KG1 (cell line): ENCODE data around the gene CRKL.
A peak's percentile ranks its signal among the peaks of the same experiment; 100 is the strongest.
"Not testable (repeated sequence)": the region's sequence is repeated elsewhere in the genome, so short reads cannot be mapped to it uniquely, and the experiment has no call there.

Experiments
- DNase-seq: peaks from one replicate; lab custom pipeline; 2025; lab: John Stamatoyannopoulos, UW

The CRKL gene, protein sequence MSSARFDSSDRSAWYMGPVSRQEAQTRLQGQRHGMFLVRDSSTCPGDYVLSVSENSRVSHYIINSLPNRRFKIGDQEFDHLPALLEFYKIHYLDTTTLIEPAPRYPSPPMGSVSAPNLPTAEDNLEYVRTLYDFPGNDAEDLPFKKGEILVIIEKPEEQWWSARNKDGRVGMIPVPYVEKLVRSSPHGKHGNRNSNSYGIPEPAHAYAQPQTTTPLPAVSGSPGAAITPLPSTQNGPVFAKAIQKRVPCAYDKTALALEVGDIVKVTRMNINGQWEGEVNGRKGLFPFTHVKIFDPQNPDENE

DNA sequence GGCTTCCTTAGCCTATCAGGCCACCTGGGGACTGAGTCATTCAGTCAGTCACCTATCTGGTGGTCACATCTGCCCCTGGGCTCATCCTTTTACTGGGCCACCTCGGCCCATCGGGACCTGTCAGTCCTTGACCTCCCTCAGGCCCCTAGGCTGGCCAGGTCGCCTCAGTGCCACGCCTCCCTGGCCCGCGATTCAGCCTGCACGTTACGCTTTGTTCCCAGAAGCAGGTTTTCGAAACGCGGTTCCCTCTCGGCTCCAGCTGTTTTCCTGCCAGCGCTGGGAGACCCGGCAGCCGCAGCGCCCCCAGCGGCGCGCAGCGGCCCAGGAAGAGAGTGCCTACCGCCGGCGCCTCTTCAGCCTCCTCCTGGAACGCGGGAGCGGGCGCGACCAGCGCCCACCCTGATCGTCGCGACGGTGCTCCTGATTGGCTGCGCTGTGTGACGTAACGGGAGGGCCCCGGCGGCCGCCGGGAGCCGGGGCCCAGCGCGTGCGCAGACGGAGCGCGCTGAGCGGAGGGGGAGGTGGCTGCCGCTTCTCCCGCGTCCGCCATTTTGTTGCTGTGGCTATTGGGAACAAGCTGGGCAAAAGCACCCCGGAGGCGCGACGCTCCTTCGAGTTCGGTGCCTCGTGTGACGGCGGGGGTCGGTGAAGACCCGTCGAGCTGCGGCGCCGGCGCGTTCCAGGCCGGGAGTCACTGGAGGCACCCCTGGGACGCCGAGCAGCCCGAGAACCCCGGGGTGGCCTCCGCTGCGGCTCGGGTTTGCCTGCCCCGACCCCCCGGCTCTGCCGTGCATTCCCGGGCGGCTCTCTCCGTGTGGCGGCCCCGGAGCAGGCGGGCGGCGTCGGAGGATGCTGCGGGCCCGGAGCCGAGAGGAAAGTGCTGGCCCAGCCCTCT lies at the start of gene CRKL:
Gene CRKL (plus strand): TSS at position 492 of the 895 bp plus-strand sequence. CDS start 528 bp downstream, outside the sequence.
- peak; percentile 94 for DNase-seq

DNA sequence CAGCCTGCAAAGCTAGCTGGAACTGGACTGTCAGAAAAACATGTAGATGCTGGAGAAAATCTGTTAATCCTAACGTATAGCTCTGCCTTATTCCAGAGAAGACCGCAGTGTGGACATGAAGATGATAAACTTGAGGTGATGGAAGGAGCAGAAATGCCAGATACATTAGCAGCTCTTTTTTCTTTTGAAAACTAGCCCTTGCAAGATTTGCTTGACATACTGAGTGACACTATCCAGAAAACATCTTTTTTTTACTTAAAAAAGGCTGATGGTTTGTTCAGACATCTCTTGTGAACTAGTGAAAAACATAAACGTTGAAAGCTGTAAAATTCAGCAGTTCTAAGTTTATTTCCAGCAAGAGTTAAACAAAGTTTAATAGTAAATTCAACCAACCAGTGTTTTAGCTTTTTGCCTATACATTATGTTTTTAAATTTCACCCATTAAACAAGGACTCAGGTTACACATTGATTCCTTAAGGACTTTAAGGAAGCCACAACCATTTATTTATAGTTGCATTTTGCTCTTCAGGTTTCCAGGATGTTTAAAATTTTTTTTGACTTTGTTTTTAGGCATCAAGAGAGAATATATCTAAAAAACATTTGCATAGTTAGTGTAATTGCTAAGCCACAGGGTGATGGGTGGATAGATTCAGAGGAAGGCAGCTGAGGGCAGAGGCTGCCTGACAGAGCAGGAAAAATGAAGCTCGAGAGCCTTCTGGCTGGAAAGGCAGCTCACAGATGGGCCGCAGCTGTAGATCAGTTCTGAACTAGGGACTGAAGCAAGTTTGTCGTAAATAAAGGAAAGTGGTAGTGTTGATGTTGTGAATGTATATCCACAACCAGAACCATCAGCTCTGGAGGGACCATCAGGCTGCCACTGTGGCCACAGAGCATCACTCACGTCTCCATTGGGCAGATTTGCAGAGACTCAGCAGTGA lies 48.9 kb upstream of the CRKL start:
- no peak for DNase-seq

DNA sequence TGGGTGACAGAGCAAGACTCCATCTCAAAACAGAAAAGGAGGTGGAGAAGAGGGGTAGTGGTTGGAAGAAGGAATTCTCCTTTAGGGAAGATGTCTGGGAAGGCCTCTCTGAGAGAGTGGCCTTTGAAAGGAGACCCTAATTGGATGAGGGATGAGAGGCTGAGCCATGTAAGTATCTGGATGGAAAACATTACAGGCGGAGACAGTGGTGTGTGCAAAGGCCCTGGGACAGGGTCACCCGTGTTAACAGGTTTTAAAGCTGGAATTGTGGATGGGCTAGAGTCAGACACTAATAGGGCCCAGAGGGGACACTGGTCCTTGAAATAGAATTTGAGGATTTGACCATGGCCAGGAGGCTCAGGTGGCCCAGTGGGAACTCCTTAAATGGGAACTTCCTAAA lies 48.0 kb upstream of the CRKL start:
- no peak for DNase-seq

DNA sequence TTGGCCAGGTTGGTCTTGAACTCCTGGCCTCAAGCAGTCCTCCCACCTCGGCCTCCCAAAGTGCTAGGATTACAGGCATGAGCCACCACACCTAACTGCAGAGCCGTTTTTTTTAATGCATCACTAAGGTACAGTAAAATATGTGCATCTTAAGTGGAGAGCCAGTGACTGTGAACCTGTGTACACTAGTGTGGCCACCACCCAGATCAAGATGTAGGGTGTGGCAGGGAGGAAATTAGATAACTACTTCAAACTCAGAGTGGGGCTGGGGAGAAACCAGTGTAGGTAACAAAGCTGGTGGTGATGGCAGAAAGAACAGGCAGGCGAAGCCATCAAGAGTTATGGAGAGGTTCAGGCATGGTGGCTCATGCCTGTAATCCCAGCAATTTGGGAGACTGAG lies 44.0 kb upstream of the CRKL start:
- no peak for DNase-seq

DNA sequence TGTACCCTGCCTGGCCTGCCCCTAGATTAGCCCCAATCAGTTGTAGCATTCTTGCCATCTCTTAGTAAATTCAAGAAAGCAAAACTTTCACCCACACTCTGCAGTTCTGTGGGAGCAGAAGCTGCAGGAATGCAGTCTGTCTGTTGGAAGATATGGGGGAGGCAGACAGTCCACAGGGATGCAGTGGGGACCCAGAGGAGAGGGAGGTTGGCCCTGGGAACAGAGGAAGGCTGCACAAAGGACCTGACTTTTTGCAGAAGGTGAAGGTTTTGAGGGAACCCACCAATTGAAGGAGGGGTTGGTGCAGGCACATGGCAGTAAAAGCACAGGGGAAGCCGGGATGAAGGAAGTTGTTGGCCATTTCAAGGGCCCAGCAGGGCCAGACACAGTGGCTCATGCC lies 41.9 kb upstream of the CRKL start:
- DNase-seq, result no peak

DNA sequence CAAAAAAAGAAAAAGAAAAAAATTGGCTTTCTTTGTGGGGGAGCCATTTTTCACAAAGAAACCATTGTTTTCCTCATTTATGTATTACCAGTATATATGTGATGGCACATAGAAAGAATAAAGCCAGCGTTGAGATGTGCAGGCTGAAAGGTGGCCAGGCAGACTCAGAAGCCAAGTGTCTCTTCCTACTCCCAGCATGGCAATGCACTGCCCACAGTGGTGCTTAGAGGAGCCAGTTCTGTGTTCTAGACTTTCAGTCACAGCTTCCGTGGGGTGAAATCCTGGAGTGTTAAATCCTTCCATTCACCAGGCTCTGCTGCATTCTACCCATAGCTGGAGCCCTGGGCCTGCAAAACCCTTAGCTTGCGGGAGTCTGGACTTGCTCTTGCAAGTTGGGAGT lies 39.5 kb upstream of the CRKL start:
- DNase-seq, result no peak

DNA sequence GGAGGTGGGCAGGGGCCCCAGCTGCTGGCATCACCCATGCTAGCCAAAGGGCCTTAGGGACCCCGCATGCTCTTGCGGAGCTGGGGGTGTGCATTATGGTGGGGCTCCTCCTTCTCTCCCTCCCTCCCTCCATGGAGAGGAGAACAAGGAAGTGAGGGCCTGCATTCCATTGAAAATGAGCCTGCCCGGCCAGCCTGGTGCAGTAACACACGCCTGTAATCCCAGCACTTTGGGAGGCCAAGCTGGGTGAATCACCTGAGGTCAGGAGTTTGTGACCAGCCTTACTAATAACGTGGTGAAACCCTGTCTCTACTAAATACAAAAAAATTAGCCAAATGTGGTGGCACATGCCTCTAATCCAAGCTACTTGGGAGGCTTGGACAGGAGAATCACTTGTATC lies 36.0 kb upstream of the CRKL start:
- no peak for DNase-seq

DNA sequence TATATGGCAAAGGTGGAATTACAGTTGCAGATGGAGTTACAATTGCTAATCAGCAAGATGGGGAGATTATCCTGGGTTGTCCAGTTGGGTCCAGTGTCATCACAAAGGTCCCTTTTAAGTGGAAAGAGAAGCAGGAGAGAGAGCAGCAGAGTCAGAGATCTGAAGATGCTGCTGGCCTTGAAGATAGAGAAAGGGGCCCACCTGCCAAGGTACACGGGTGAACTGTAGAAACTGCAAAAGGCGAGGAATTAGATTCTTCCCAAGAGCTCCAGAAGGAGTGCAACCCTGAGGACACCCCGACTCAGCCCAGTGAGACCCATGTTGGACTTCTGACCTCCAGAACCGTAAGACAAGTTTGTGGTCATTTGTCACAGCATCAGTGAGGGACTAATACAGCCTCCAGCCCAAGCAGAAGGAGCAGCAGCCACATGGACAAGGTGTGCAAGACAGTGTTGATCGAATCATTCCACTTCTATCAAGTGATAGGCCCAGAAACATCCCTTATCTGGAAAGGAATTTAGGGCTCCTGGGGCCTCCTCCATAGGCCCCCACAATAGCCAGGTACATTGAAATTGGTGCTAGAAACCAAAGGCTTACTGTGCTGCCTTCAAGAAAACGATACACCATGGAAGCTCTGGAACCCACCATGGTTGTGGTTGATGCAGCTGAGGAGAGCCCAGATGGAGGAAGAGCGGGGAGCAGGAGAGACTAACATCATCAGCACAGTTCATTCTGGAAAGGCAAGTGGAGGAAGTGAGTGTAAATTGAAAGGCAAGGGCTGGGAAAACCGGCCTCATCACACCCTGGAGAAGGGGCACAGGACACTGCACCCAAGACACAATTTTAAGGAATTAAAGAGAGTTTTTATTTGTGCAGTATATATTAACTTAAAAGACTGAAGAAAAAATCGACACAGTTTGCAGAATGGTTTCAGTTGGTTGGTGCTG lies 35.1 kb upstream of the CRKL start:
- no peak for DNase-seq

DNA sequence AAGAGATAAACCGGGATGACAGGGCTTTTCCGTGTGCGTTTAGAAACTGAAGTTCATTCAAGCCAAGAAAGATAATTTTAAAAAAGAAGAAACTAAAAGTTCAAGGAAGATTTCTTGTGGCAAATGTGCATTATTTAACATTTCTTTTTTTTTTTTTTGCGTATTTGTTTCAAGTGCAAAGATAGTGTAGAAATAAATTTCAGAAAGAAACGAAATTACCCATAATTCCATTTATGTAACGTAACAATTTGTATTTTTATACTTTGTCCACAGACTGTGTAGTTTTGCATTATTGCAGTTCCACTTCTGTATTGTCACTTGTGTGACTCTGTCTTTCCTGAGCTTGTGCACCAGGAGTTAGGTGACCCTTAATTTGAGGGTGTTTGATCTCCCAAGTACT lies 34.4 kb upstream of the CRKL start:
- no peak for DNase-seq

DNA sequence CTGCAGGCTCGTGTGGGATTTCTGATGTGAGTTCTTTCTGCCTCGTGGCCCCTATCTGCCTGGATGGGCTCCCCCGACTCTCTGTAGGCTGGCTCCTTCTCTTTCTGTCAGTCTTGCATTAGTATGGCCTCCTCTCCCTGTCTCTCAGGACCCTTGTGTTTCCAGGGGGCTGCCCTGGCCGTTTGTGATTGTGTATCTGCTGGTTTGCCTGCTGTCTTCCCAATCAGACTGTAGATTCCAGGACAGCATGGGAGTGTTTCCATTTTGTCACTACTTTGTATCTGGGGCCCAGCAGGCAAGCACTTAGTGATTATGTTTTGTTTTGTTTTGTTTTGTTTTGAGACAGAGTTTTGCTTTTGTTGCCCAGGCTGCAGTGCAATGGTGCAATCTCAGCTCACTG lies 32.8 kb upstream of the CRKL start:
- DNase-seq, result no peak

DNA sequence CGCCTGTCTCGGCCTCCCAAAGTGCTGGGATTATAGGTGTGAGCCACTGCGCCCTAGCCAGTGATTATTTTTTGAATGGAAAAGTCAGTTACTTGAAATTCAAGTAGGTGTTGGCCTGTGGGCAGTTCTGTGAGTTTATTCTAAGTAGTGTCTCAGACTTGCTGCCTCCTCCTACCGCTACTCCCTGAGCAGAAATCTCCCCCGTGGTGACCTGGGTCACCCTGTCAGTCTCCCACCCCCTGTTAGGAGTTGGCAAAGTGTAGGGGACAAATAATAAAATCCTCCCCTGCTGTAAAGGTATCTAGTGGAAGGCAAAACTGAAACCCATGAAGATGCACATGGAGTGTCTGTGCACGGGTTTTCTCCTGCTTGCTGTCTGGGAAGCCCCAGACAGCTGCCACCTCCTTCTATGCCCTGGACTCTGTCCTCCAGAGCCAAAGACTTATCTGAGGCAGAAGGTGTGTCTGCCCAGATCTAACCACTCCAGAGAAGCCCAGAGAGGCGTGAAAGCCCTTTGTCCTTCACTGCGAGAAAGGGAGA lies 32.1 kb upstream of the CRKL start:
- DNase-seq, result no peak

DNA sequence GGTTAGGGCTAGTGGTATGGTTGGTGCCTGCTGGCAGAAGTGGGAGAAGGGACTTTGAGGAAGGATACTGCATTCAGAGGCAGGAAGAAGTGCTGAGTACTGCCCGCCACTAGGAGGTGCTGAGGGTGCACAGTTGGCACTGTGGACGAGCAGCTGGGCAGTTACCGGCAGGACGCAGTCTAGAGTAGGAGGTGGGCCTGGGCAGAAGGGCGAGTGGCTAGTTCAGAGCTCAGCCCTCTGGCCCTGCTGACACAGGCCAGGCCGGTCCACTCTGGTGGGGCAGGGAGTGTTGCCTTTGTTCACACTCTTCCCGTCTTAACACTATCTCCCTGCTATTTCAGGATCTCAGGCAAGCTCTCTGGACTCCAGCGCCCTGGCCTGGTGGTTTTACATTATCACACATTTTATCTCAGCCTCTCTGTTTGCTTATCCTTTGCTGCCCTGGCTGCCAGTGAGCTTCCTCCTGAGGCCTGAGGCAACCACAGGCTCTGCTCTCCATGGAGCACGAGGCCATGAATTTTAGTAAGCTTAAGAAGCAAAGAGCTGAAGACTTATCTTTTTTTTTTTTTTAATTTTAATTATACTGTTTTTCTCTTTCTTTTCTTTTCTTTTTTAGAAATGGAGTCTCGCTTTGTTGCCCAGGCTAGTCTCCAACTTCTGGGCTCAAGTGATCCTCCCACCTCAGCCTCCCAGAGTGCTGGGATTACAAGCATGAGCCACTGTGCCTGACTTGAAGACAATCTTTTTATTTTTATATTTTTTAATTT lies 31.5 kb upstream of the CRKL start:
- no peak for DNase-seq

DNA sequence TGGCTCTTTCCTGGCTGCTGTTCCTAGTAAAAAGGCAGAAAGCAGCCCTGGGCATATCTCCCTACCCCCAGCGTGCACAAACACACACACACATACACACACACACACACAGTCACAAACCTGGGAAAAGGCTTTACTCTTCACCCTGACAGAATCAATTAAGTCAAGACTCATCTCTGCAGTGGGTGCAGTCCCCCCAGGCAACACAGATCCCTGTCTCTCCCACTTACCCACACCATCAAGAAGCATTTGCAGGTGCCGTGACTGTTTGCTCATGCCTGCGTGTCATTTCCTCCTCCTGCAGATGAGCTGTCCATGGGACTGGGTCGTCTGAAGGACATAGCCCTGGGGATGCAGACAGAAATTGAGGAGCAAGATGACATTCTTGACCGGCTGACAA lies 29.8 kb upstream of the CRKL start:
- DNase-seq, result no peak

DNA sequence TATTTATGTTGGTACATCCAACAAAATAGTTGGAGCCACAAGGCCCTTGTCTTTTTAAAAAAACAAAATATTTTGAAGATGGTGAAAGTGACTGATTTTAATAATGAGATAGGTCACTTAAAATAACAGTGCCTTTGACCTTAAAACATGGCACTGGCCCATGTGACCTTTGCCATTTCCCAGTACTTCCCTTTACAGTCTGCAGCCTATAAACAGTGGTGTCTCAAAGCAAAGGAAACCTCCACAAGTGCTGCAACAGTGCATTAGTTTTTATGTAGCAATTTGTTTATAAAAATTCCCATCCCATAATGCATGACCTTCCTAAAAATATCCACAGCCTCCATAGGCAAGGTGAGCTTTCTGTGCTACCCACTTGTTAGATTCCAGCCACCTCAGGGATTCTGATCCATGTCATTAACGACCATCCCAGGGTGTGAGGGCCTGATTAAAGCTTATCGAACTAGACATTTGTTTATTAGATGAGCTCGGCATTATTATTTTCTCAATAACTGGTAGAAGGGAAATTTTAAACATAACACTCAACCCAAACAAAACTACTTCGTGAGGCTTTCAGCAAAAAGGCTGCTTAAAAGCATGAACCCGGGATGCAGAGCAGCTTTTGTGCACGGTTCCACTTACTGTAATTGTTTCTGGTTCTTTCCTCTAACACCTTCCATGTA lies 28.0 kb upstream of the CRKL start:
- DNase-seq, result no peak

DNA sequence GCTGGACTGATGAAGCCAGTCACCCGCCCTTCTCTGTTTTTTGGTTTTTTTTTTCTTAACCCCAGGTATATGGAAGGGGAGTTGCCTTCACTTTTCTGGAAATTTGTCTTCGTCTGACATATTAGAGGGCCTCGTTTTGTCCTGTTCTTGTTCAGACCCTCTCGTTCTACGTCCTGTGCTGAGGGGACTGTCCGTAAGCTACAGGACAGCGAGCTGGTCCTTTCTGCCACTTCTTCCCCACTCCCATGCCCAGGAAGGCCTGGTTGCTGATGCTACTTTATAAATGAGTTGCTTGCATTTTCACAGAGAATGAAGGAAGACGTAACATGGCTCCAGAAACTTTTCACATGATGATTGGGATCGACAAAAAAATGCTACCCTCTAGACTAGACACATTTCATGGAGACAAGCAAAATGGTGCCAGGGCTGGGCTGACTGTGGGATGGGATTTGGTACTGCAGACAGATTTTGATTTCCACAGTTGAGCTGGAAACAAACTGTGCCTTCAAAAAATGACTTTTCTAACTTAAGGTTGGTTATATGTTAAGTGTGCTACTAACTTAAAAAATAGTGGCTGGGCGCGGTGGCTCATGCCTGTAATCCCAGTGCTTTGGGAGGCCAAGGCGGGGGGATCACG lies 27.2 kb upstream of the CRKL start:
- DNase-seq, result no peak

DNA sequence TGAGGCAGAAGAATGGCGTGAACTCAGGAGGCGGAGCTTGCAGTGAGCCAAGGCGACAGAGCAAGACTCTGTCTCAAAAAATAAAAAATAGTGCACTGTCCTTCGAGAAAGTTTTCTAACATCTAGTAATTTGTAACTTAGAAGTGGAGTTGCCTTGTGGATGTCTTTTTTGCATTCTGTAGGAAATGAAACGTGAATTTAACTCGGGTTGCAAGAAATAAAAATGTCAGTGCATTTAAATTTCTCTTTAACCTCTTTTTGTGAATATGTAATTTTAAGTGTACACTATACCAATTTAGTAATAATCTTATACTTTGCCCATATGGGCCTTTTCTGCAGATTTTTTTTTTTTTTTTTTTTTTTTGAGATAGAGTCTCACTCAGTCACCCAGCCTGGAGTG lies 26.2 kb upstream of the CRKL start:
- no peak for DNase-seq

DNA sequence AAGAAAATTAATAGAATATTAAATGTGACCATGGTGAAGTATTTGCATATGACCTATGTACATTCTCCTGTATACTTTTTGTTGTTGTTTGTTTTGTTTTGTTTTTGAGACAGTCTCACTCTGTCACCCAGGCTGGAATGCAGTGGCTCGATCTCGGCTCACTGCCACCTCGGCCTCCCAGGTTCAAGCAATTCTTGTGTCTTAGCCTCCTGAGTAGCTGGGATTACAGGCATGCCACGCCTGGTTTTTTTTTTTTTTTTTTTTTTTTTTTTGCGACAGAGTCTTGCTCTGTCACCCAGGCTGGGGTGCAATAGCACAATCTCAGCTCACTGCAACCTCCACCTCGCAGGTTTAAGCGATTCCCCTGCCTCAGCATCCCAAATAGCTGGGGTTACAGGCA lies 19.5 kb upstream of the CRKL start:
- DNase-seq, result not testable (repeated sequence)

DNA sequence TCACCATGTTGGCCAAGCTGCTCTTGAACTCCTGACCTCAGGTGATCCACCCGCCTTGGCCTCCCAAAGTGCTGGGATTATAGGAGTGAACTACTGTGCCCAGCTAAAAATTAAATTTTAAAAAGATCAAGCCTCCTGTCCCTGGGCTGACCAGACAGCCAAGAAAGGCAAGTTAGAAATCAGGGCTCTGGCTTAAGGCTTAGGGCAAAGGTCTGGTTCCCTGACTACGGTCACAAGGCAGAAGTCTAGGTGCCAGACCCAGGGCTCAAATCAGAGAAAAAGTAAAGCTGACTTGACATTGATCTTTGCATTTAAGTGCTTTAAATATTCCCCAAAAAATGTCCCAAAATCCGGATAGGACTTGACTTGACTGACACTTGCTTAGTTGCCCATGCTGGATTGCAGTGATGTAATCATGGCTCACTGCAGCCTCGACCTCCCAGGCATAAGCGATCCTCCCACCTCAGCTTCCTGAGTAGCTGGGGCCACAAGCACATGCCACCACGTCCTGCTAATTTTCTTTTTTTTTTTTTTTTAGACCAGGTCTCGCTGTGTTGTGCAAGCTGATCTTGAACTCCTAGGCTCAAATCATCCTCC lies 17.3 kb upstream of the CRKL start:
- no peak for DNase-seq
